SK-N-SH (cell line): ENCODE data around the gene SOX30. TPM values are rescaled to one million over a fixed set of nuclear protein-coding genes. Genes with fewer than 3 reads are reported as not detected.

Experiments used
- CTCF ChIA-PET: fragments of 300-600, 350-600 bp; formaldehyde crosslinking; extraction: SDS; loops from one replicate; lab custom pipeline; 2021; lab: Yijun Ruan, JAX
- POLR2A ChIA-PET: fragments of 350-600 bp; sonication (Branson Sonifier 250); formaldehyde crosslinking; extraction: SDS; loops from one replicate; lab custom pipeline; 2020; ENCODE audit warnings: antibody characterized with exemption, inconsistent platforms; lab: Yijun Ruan, JAX
- DNase-seq: peaks from one replicate; pipeline ENCODE4 v3.0.0; 2012
- H2AFZ ChIP-seq: fragments of 200-600 bp; sonication (generic); 2 replicates; pipeline ENCODE4 v1.8.1; 2016; ENCODE audit warnings: antibody characterized with exemption, mild to moderate bottlenecking, low read depth
- H3F3A ChIP-seq: fragments of 200-600 bp; sonication (generic); replicated peaks from 2 replicates; pipeline ENCODE3; 2016; ENCODE audit warnings: antibody characterized with exemption, mild to moderate bottlenecking; ENCODE audit not compliant: insufficient read depth
- H3K27ac ChIP-seq, 2 experiments: fragments of 200-500 bp in 1 of 2; fragments of 200-600 bp in 1 of 2; sonication (Bioruptor generic) in 1 of 2; sonication (generic), shearing (Covaris generic) in 1 of 2; 2 replicates each; pipeline versions ENCODE4 v1.5.1 to v1.6.1; 2014 to 2016; ENCODE audit warnings: low read depth in 2 of 2, inconsistent platforms in 1 of 2, low read length in 1 of 2, mild to moderate bottlenecking in 1 of 2, mixed read lengths in 1 of 2
- H3K27me3 ChIP-seq: fragments of 200-600 bp; sonication (generic), shearing (Covaris generic); 2 replicates; pipeline ENCODE4 v1.6.1; 2016; ENCODE audit warnings: mixed run types; ENCODE audit not compliant: insufficient read depth
- H3K36me3 ChIP-seq, 2 experiments: fragments of 200-500 bp in 1 of 2; fragments of 200-600 bp in 1 of 2; sonication (Bioruptor generic) in 1 of 2; sonication (generic) in 1 of 2; replicated peaks in 1 of 2; 2 replicates each; pipeline versions ENCODE3 to v1.5.1; 2014 to 2016; ENCODE audit warnings: low read length in 1 of 2, mild to moderate bottlenecking in 1 of 2; ENCODE audit not compliant: insufficient read depth in 2 of 2, control insufficient read depth in 1 of 2
- H3K4me1 ChIP-seq, 2 experiments: fragments of 200-500 bp in 1 of 2; fragments of 200-600 bp in 1 of 2; sonication (Bioruptor generic) in 1 of 2; sonication (generic), shearing (Covaris generic) in 1 of 2; 2 replicates each; pipeline versions ENCODE4 v1.5.1 to v1.6.1; 2014 to 2016; ENCODE audit warnings: low read depth in 1 of 2, low read length in 1 of 2, mixed run types in 1 of 2; ENCODE audit not compliant: insufficient read depth in 2 of 2, control insufficient read depth in 1 of 2
- H3K4me2 ChIP-seq: fragments of 200-600 bp; sonication (generic), shearing (Covaris generic); 2 replicates; pipeline ENCODE4 v1.6.1; 2017; ENCODE audit warnings: mixed run types
- H3K4me3 ChIP-seq, 2 experiments: fragments of 200-500 bp in 1 of 2; fragments of 200-600 bp in 1 of 2; sonication (Bioruptor generic) in 1 of 2; sonication (generic), shearing (Covaris generic) in 1 of 2; 2 replicates each; pipeline versions ENCODE4 v1.5.1 to v1.8.1; 2014 to 2016; ENCODE audit warnings: low read depth in 2 of 2, inconsistent platforms in 1 of 2, low read length in 1 of 2, mild to moderate bottlenecking in 1 of 2, mixed read lengths in 1 of 2, moderate library complexity in 1 of 2
- H3K79me2 ChIP-seq: fragments of 200-600 bp; sonication (generic); 2 replicates; pipeline ENCODE4 v1.8.1; 2017; ENCODE audit warnings: mild to moderate bottlenecking; ENCODE audit not compliant: insufficient read depth
- H3K9ac ChIP-seq: fragments of 200-600 bp; sonication (generic); 2 replicates; pipeline ENCODE4 v1.6.1; 2017; ENCODE audit warnings: mixed run types
- H3K9me2 ChIP-seq: fragments of 200-600 bp; sonication (generic); 2 replicates; pipeline ENCODE4 v1.6.1; 2017; ENCODE audit warnings: mixed run types
- H3K9me3 ChIP-seq: fragments of 200-600 bp; sonication (generic); 2 replicates; pipeline ENCODE4 v1.6.1; 2017; ENCODE audit warnings: mixed run types, mild to moderate bottlenecking, moderate library complexity
- H4K20me1 ChIP-seq: fragments of 200-600 bp; sonication (generic); 2 replicates; pipeline ENCODE4 v1.6.1; 2017; ENCODE audit warnings: mild to moderate bottlenecking, mixed run types; ENCODE audit not compliant: insufficient read depth
- CHD2 ChIP-seq: fragments of 150-350 bp; IDR thresholded peaks from 2 replicates; pipeline ENCODE4 v1.6.1; 2018; ENCODE audit warnings: low read length; ENCODE audit not compliant: partially characterized antibody
- CTCF ChIP-seq: fragments of 200-600 bp; sonication (generic); IDR thresholded peaks from 2 replicates; pipeline ENCODE4 v1.6.1; 2017; ENCODE audit warnings: antibody characterized with exemption, mild to moderate bottlenecking, moderate library complexity
- EP300 ChIP-seq, 2 experiments: IDR thresholded peaks; 2 replicates each; pipeline versions ENCODE4 v1.4.0 to v1.6.1; 2012; ENCODE audit warnings: borderline replicate concordance in 1 of 2, low read depth in 1 of 2, low read length in 1 of 2
- FOSL2 ChIP-seq: IDR thresholded peaks from 2 replicates; pipeline ENCODE4 v1.4.0; 2012; ENCODE audit warnings: low read depth, mild to moderate bottlenecking, moderate library complexity, borderline replicate concordance
- FOXJ3 ChIP-seq: sonication (generic); formaldehyde crosslinking; IDR thresholded peaks from 2 replicates; pipeline ENCODE4 v1.5.1; 2020; ENCODE audit warnings: mild to moderate bottlenecking, missing genetic modification reagents
- GATA2 ChIP-seq: sonication (generic); formaldehyde crosslinking; IDR thresholded peaks from 2 replicates; pipeline ENCODE4 v1.5.0; 2020; ENCODE audit warnings: mild to moderate bottlenecking, missing genetic modification reagents
- IRF3 ChIP-seq: fragments of 150-350 bp; IDR thresholded peaks from 2 replicates; pipeline ENCODE4 v1.6.1; 2016; ENCODE audit warnings: mild to moderate bottlenecking, low read depth, low read length
- MEF2A ChIP-seq: IDR thresholded peaks from 2 replicates; pipeline ENCODE4 v1.4.0; 2012; ENCODE audit warnings: low read depth, borderline replicate concordance
- NRF1 ChIP-seq: IDR thresholded peaks from 2 replicates; pipeline ENCODE4 v1.6.1; 2012; ENCODE audit warnings: low read depth, mild to moderate bottlenecking, low read length
- POLR2AphosphoS5 ChIP-seq: IDR thresholded peaks from 2 replicates; pipeline ENCODE4 v1.6.1; 2012; ENCODE audit warnings: low read depth, low read length
- RAD21 ChIP-seq: IDR thresholded peaks from 2 replicates; pipeline ENCODE4 v1.6.1; 2012; ENCODE audit warnings: mild to moderate bottlenecking, low read length
- REST ChIP-seq: IDR thresholded peaks from 2 replicates; pipeline ENCODE4 v1.6.1; 2012; ENCODE audit warnings: mild to moderate bottlenecking, low read depth, low read length, moderate library complexity
- RXRA ChIP-seq: IDR thresholded peaks from 2 replicates; pipeline ENCODE4 v1.4.0; 2012; ENCODE audit warnings: low read depth, mild to moderate bottlenecking, borderline replicate concordance
- SIN3A ChIP-seq: IDR thresholded peaks from 2 replicates; pipeline ENCODE4 v1.6.1; 2012; ENCODE audit warnings: low read depth, mild to moderate bottlenecking, low read length, moderate library complexity, borderline replicate concordance
- TEAD4 ChIP-seq: IDR thresholded peaks from 2 replicates; pipeline ENCODE4 v1.4.0; 2012; ENCODE audit warnings: mild to moderate bottlenecking, borderline replicate concordance; ENCODE audit not compliant: insufficient read depth
- YY1 ChIP-seq: IDR thresholded peaks from 2 replicates; pipeline ENCODE4 v1.4.0; 2012; ENCODE audit warnings: low read depth, mild to moderate bottlenecking
- WGBS: methylation state at CpG from one replicate; pipeline ENCODE4 v1.1.6; 2017; ENCODE audit warnings: low lambda C conversion rate; 5-methylcytosine and 5-hydroxymethylcytosine counted together
- polyA plus RNA-seq, 3 experiments: library from polyadenylated mRNA; depleted of rRNA; stranded (reverse); fragments of >200 nt; gene quantifications; 2 replicates each; pipeline ENCODE4 v1.2.3, GENCODE V29; 2012

The SOX30 gene
- polyA plus RNA-seq, 1 of the 3 experiments (the other 2 are of a cell fraction), result 0.13 TPM

DNA sequence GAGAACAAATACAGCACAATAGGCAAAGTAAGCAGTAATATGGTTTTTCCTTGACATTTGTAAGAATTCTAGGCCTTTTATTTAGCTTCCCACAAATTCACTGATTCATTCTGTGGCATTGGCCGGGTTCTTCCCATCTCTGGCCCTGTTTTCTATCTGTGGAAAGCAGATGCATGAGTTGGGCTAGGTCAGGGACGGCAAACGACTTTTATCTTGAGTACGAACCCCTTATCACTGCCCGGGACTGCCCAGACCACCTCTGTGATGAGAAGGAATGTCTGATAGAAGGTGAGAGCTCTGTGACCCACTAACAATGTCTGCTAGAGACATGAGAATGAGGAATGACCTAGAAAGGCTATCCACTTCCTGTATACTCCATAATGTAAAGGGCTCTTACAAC, 41.2 kb downstream of the SOX30 start:
- H2AFZ ChIP-seq, result no peak overlapping the region
- POLR2A ChIA-PET, result no interaction called here
- H3K9me3 ChIP-seq, result no peaks in the 10 kb centered on the region
- H4K20me1 ChIP-seq, result no peaks in the 10 kb centered on the region
- no peak overlapping the region for H3K4me3 ChIP-seq
- H3K36me3 ChIP-seq, result no peaks in the 10 kb centered on the region
- WGBS, result 90% methylated on average over 5 of the region's 5 CpGs
- H3K9me2 ChIP-seq, result no peaks in the 10 kb centered on the region
- no peak overlapping the region for H3K9ac ChIP-seq
- no peak overlapping the region for H3K4me2 ChIP-seq
- CTCF ChIA-PET, result no interaction called here
- peaks cover 17% of the 10 kb centered on the region for H3F3A ChIP-seq
- DNase-seq, result no peak
- H3K27me3 ChIP-seq, result no peaks in the 10 kb centered on the region
- TF ChIP-seq IRF3 (no peak), MEF2A (no peak), NRF1 (no peak)
- no peak overlapping the region for H3K27ac ChIP-seq
- no peaks in the 10 kb centered on the region for H3K79me2 ChIP-seq
- peaks cover 0 to 18% of the 10 kb centered on the region in 2 experiments; a peak in 2 of 4 replicates for H3K4me1 ChIP-seq

DNA sequence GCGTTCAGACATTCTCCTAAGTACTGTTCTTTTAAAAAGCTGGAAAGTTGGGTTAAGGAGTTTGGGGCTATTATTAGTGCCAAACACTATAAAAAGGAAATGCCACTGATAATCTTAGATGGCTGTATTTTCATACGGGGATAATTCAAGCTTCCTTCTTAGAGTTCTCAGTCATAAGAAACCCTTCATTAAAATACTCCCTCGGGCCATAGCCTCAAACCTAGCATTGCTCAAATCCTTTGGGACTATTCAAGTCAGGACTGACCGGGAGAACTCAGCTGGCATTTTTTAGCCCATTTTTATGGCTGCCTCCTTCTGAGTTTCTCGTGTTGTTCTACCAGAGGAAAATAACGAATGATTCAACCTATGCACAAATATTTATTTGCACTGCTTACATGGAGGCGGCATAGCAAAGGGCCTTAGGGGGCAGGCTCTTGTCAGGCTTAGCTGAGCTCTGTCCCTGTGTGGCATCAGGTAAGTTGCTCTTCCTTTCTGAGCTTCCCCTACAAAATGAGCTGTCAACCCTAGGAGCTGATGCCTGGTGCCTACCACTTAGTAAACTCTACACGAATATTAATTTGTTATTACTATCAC, 43.2 kb downstream of the SOX30 start:
- no peaks in the 10 kb centered on the region for H3K27me3 ChIP-seq
- H3K27ac ChIP-seq, result no peak overlapping the region
- H3K4me3 ChIP-seq, result no peak overlapping the region
- ChIA-PET POLR2A (interaction anchor here (0.6 kb wide), 1 partner anchor 9 kb away, joined by 3 read pairs; no protein-coding TSS in a partner anchor), CTCF (interaction anchor here (1.8 kb wide), 1 partner anchor 11 kb away, joined by 4 read pairs; no protein-coding TSS in a partner anchor)
- no peaks in the 10 kb centered on the region for H3K9me3 ChIP-seq
- 79% methylated on average over 8 of the region's 8 CpGs for WGBS
- no peaks in the 10 kb centered on the region for H3K36me3 ChIP-seq
- no peak overlapping the region for H3K4me2 ChIP-seq
- DNase-seq, result no peak
- peak overlapping the region; percentile 35; the same call in 1 of the 2 replicates for H2AFZ ChIP-seq
- no peaks in the 10 kb centered on the region for H4K20me1 ChIP-seq
- no peaks in the 10 kb centered on the region for H3K9me2 ChIP-seq
- H3K9ac ChIP-seq, result no peak overlapping the region
- no peaks in the 10 kb centered on the region for H3K79me2 ChIP-seq
- peaks cover 0 to 26% of the 10 kb centered on the region in 2 experiments; a peak in 2 of 4 replicates for H3K4me1 ChIP-seq
- TF ChIP-seq EP300 (IDR thresholded peaks at IDR 0.05; ENCODE audit: borderline replicate concordance in 1 of 2, low read depth in 1 of 2, low read length in 1 of 2) (no peak), FOXJ3 (no peak), CHD2 (no peak), RAD21 (no peak), YY1 (no peak), POLR2AphosphoS5 (no peak), REST (no peak), RXRA (no peak), TEAD4 (no peak), CTCF (no peak), GATA2 (CRISPR knock-in tag) (no peak), FOSL2 (no peak), SIN3A (no peak)
- H3F3A ChIP-seq, result peaks cover 30% of the 10 kb centered on the region
